Activated naive CD4-positive, alpha-beta T cell treated with anti-CD3 and anti-CD28 coated beads for 36 hours (primary cell): ENCODE measurements around the gene IFT52. TPM values are rescaled to one million over a fixed set of nuclear protein-coding genes. Genes with fewer than 3 reads are reported as not detected.

Source experiments
- CTCF ChIA-PET: fragments of 350-600 bp; sonication (Branson Sonifier 250); formaldehyde crosslinking; loops from one replicate; lab custom pipeline; 2021; ENCODE audit warnings: antibody characterized with exemption; lab: Charles Lee
- DNase-seq: peaks from one replicate; pipeline ENCODE4 v3.0.0-alpha.2; 2020
- H3K27ac Mint-ChIP-seq: one replicate; pipeline ENCODE4 v1.8.0; 2021; ENCODE audit warnings: mild to moderate bottlenecking, mixed read lengths
- H3K27me3 Mint-ChIP-seq: one replicate; pipeline ENCODE4 v1.8.0; 2021; ENCODE audit warnings: low read depth, mixed read lengths
- H3K36me3 Mint-ChIP-seq: one replicate; pipeline ENCODE4 v1.8.0; 2021; ENCODE audit warnings: low read depth, mixed read lengths
- H3K4me1 Mint-ChIP-seq: one replicate; pipeline ENCODE4 v1.8.0; 2021; ENCODE audit warnings: low read depth, mixed read lengths
- H3K4me3 Mint-ChIP-seq: one replicate; pipeline ENCODE4 v1.8.0; 2021; ENCODE audit warnings: mild to moderate bottlenecking, moderate library complexity, mixed read lengths
- H3K9me3 Mint-ChIP-seq: one replicate; pipeline ENCODE4 v1.8.0; 2021; ENCODE audit warnings: mixed read lengths
- intact Hi-C: fragments of 100-400 bp; cut with micrococcal nuclease; formaldehyde crosslinking; loops from one replicate; pipeline ENCODE4 v1.15.1; 2023
- total RNA-seq, 2 experiments: library from RNA; stranded (reverse); gene quantifications; one replicate each; pipeline ENCODE4 v1.2.3, GENCODE V29; 2021

Gene IFT52
- total RNA-seq, 2 experiments from 2014 or later = 14.2 to 15.8 TPM

GRCh38 chr20:43558412-43559146 lies 32.2 kb upstream of the IFT52 start, which contains the start of gene SGK2:
SGK2 (plus strand) TSS chr20:43559027; CDS start chr20:43566496, 7,469 bp downstream.
- intact Hi-C loops = no loop called here
- no peaks in the 10 kb centered on the region for H3K36me3 Mint-ChIP-seq
- CTCF ChIA-PET = interaction anchor here (0.9 kb wide), 1 partner anchor 21 kb away, joined by 3 read pairs; no protein-coding TSS in a partner anchor
- DNase-seq = no peak
- no peak within 1 kb of the TSS for H3K4me3 Mint-ChIP-seq
- H3K9me3 Mint-ChIP-seq = no peaks in the 10 kb centered on the region
- H3K27me3 Mint-ChIP-seq = no peaks in the 10 kb centered on the region
- H3K4me1 Mint-ChIP-seq = no peaks in the 10 kb centered on the region
- H3K27ac Mint-ChIP-seq = no peak within 1 kb of the TSS

DNA sequence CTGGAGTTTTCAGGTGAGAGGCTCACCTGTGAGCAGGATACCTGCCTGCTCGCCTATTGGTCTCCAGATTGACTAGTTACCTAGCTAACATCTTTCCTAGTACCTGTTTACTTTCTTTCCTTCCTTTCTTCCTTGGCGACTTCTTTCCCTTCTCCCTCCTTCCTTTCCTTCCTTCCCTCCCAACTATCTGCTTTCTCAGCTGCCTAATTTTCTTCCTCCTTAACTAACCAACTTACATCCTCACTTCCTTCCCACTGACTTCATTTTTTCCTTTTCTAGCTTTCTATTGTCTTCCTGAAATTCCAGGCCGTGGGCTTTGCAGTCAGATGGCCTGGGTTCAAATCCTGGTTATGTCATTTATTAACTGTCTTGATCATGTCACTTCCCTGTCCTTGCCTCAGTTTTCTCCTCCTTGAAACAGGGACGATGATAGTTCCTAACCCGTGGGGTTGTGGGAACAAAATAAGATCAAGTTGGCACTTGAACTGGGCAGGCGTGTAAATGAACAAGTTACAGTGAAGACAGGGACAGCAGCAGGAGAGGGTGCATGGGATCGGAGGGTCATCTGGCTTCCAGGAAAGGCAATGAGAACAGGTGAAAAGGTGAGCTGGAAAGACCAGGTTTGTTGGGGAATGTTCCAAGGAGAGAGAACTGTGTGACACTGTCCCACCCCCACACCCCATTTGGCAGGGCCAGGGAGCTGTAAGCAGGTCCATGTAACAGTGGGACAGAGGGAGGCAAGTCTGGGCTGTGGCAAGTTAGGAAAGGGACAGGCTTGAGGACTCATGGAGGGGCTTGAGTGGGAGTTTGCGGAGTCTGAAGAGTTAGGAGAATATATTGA lies 31.4 kb upstream of the IFT52 start:
- H3K27me3 Mint-ChIP-seq = no peaks in the 10 kb centered on the region
- no peaks in the 10 kb centered on the region for H3K4me1 Mint-ChIP-seq
- no peak overlapping the region for H3K27ac Mint-ChIP-seq
- H3K36me3 Mint-ChIP-seq = no peaks in the 10 kb centered on the region
- CTCF ChIA-PET = interaction anchor here (0.6 to 0.9 kb wide), 4 partner anchors 21 to 111 kb away, joined by 3 to 6 read pairs (median 3); no protein-coding TSS in a partner anchor
- DNase-seq = no peak
- no peak overlapping the region for H3K4me3 Mint-ChIP-seq
- intact Hi-C loops = no loop called here
- H3K9me3 Mint-ChIP-seq = no peaks in the 10 kb centered on the region

GRCh38 chr20:43560974-43561373 lies 29.8 kb upstream of the IFT52 start:
- H3K9me3 Mint-ChIP-seq = no peaks in the 10 kb centered on the region
- CTCF ChIA-PET = no interaction called here

GRCh38 chr20:43563429-43563828 lies 27.3 kb upstream of the IFT52 start:
- Mint-ChIP-seq H3K36me3 (no peaks in the 10 kb centered on the region), H3K9me3 (no peaks in the 10 kb centered on the region), H3K4me1 (no peaks in the 10 kb centered on the region), H3K27ac (no peak overlapping the region), H3K27me3 (no peaks in the 10 kb centered on the region), H3K4me3 (no peak overlapping the region)
- CTCF ChIA-PET = no interaction called here
- DNase-seq = no peak
- intact Hi-C loops = no loop called here

More at GRCh38 chr20:43560974-43561373, 29.8 kb upstream of the IFT52 start:
- Mint-ChIP-seq H3K27ac (no peak overlapping the region), H3K4me3 (no peak overlapping the region), H3K4me1 (no peaks in the 10 kb centered on the region), H3K36me3 (no peaks in the 10 kb centered on the region), H3K27me3 (no peaks in the 10 kb centered on the region)
- DNase-seq = no peak
- intact Hi-C loops = no loop called here

DNA sequence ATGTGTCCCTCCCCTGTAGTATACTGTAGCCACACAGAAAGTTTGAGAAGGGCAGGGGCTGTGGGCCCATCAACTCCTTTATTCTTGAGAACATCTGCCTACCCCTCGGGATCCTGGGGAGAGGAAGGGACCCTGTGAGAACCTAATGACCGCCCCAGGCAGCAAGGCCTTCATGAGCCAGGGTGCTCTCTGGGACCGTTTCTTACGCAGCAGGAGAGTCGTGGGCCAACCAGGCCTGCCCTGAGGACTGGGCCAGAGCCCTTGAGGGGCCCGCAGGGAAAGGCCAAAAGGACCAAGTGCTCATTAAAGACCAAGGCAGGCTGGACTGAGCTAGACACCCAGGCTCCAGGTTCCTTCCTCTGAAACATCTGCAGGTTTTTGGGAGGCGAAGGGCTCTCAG lies 26.7 kb upstream of the IFT52 start:
- Mint-ChIP-seq H3K9me3 (no peaks in the 10 kb centered on the region), H3K4me1 (no peaks in the 10 kb centered on the region), H3K27me3 (no peaks in the 10 kb centered on the region), H3K4me3 (no peak overlapping the region), H3K27ac (no peak overlapping the region), H3K36me3 (no peaks in the 10 kb centered on the region)
- no peak for DNase-seq
- intact Hi-C loops = no loop called here
- CTCF ChIA-PET = no interaction called here

GRCh38 chr20:43564455-43564854 lies 26.3 kb upstream of the IFT52 start:
- intact Hi-C loops = no loop called here
- H3K9me3 Mint-ChIP-seq = no peaks in the 10 kb centered on the region
- CTCF ChIA-PET = no interaction called here
- no peak overlapping the region for H3K27ac Mint-ChIP-seq
- DNase-seq = no peak
- H3K36me3 Mint-ChIP-seq = no peaks in the 10 kb centered on the region
- no peaks in the 10 kb centered on the region for H3K27me3 Mint-ChIP-seq
- H3K4me1 Mint-ChIP-seq = no peaks in the 10 kb centered on the region
- H3K4me3 Mint-ChIP-seq = no peak overlapping the region

DNA sequence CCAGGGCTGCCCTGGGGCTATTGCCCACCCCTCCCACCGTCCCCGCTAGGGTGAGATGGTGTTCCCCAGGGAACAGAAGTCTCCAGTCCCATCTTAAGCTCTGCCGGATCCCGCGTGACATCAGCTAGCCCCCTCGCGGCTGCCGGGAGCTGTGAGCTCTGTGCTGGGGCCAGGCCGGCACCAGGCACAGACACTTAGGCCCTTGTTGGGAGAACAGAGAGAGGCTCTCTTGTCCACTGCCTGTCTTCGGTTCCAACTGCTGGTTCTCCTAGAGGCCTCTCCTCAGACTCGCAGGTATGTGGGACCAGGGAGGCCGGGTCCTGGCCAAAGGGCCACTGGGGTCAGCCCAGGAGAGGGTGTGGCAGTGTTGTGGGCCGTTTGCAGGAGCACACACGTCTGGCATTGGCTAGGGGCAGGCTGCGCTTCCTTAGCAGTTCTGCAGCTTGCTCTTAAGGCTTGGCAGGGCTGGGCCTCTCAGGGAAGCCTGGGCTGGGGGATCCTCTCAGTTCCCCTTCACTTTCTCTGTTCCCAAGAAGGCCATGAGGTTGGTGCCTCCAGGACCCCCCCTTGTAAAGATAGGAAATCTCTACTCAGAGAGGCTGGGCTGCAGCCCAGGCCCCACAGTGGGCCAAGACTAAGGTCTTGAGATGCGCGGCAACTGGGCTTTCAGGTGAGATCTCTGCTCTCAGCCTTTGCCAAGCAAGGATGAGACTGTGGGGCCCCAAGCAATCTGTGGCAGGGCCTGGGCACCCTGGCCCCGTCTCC lies 25.6 kb upstream of the IFT52 start:
- H3K9me3 Mint-ChIP-seq = no peaks in the 10 kb centered on the region
- H3K4me1 Mint-ChIP-seq = no peaks in the 10 kb centered on the region
- DNase-seq = no peak
- H3K4me3 Mint-ChIP-seq = no peak overlapping the region
- intact Hi-C loops = no loop called here
- no peaks in the 10 kb centered on the region for H3K27me3 Mint-ChIP-seq
- H3K27ac Mint-ChIP-seq = no peak overlapping the region
- CTCF ChIA-PET = no interaction called here
- H3K36me3 Mint-ChIP-seq = no peaks in the 10 kb centered on the region

DNA sequence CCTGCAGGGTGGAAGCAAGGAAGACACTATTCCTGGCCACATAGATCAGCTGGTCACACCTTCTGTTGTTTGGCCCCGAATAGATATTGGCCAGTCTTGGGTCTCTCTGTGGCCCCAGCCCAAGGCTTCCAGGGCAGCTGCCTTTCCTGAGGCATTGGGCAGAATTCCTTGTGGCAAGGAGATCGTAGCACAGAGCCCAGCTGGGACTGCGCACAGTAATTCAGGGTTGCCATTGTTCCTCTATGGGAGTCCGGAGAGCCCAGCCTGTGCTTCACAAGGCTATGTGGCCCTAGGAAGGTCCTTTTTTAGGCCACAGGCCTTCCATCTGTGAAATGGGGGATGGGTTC lies 25.0 kb upstream of the IFT52 start:
- H3K9me3 Mint-ChIP-seq = no peaks in the 10 kb centered on the region
- H3K27ac Mint-ChIP-seq = no peak overlapping the region
- H3K4me1 Mint-ChIP-seq = no peaks in the 10 kb centered on the region
- H3K4me3 Mint-ChIP-seq = no peak overlapping the region
- CTCF ChIA-PET = no interaction called here
- H3K36me3 Mint-ChIP-seq = no peaks in the 10 kb centered on the region
- H3K27me3 Mint-ChIP-seq = no peaks in the 10 kb centered on the region
- intact Hi-C loops = no loop called here
- DNase-seq = no peak

- H3K9me3 Mint-ChIP-seq = no peaks in the 10 kb centered on the region
- H3K4me3 Mint-ChIP-seq = no peak overlapping the region
- CTCF ChIA-PET = no interaction called here
- no peak overlapping the region for H3K27ac Mint-ChIP-seq
- H3K36me3 Mint-ChIP-seq = no peaks in the 10 kb centered on the region
- no peaks in the 10 kb centered on the region for H3K4me1 Mint-ChIP-seq
- intact Hi-C loops = no loop called here
- DNase-seq = no peak
- H3K27me3 Mint-ChIP-seq = no peaks in the 10 kb centered on the region
Observed at GRCh38 chr20:43567477-43567876, 23.3 kb upstream of the IFT52 start.

- Mint-ChIP-seq H3K9me3 (no peaks in the 10 kb centered on the region), H3K27ac (no peak overlapping the region), H3K4me1 (no peaks in the 10 kb centered on the region), H3K4me3 (no peak overlapping the region), H3K27me3 (no peaks in the 10 kb centered on the region), H3K36me3 (no peaks in the 10 kb centered on the region)
- intact Hi-C loops = no loop called here
- DNase-seq = no peak
- CTCF ChIA-PET = no interaction called here
Observed at GRCh38 chr20:43568706-43569105, 22.0 kb upstream of the IFT52 start.

- H3K36me3 Mint-ChIP-seq = no peaks in the 10 kb centered on the region
Observed at GRCh38 chr20:43569282-43569681, 21.5 kb upstream of the IFT52 start.

GRCh38 chr20:43570496-43570895 lies 20.2 kb upstream of the IFT52 start:
- no peak overlapping the region for H3K4me3 Mint-ChIP-seq
- intact Hi-C loops = no loop called here
- H3K9me3 Mint-ChIP-seq = no peaks in the 10 kb centered on the region
- no peaks in the 10 kb centered on the region for H3K27me3 Mint-ChIP-seq
- no peak overlapping the region for H3K27ac Mint-ChIP-seq
- H3K36me3 Mint-ChIP-seq = no peaks in the 10 kb centered on the region
- DNase-seq = no peak
- no peaks in the 10 kb centered on the region for H3K4me1 Mint-ChIP-seq
- CTCF ChIA-PET = interaction anchor here (1.2 kb wide), 1 partner anchor 34 kb away, joined by 3 read pairs; no protein-coding TSS in a partner anchor

More at GRCh38 chr20:43569282-43569681, 21.5 kb upstream of the IFT52 start:
- intact Hi-C loops = no loop called here
- H3K4me3 Mint-ChIP-seq = no peak overlapping the region
- DNase-seq = no peak
- H3K9me3 Mint-ChIP-seq = no peaks in the 10 kb centered on the region
- H3K27me3 Mint-ChIP-seq = no peaks in the 10 kb centered on the region
- no peaks in the 10 kb centered on the region for H3K4me1 Mint-ChIP-seq
- H3K27ac Mint-ChIP-seq = no peak overlapping the region
- CTCF ChIA-PET = interaction anchor here (1.2 kb wide), 1 partner anchor 33 kb away, joined by 3 read pairs; no protein-coding TSS in a partner anchor
